SIG-M5 (cell line): ENCODE data around the gene LIMS3.
"Not testable (repeated sequence)": the region's sequence is repeated elsewhere in the genome, so short reads cannot be mapped to it uniquely, and the experiment has no call there.

ENCODE experiments used
- DNase-seq: peaks from one replicate; lab custom pipeline; 2025; lab: John Stamatoyannopoulos, UW

LIMS3 gene

DNA sequence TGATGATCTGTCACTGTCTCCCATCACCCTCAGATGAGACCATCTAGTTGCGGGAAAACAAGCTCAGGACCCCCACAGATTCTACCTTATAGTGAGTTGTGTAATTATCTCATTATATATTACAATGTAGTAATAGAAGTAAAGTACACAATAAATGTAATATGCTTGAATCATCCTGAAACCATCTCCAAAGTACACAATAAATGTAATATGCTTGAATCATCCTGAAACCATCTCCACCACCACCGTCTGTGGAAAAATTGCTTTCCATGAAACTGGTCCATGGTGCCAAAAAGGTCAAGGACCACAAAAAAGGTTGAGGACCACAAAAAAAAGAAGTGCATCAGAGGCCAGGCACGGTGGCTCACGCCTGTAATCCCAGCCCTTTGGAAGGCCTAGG lies 29.3 kb downstream of the LIMS3 start:
- DNase-seq, result not testable (repeated sequence)

DNA sequence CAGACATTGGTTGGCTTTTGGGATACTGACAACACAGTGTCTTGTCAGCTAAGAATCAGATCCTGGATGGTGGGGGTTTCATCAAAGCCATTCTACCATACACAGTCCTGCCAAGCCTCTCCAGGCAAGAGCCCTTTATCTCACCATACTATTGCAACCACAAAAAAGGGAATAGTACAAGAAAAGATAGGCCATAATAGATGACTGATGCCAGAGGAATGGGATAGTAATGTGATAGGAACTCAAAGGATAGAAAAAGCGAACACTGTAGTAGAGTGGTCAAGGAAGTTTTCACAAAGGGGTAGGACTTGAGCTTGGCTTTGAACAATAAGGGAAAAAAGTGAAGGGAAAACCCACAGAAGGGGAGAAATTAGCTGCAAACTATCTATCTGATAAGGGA lies 30.7 kb downstream of the LIMS3 start:
- DNase-seq, result not testable (repeated sequence)

GRCh38 chr2:109936534-109936933 lies 38.0 kb downstream of the LIMS3 start:
- not testable (repeated sequence) for DNase-seq

DNA sequence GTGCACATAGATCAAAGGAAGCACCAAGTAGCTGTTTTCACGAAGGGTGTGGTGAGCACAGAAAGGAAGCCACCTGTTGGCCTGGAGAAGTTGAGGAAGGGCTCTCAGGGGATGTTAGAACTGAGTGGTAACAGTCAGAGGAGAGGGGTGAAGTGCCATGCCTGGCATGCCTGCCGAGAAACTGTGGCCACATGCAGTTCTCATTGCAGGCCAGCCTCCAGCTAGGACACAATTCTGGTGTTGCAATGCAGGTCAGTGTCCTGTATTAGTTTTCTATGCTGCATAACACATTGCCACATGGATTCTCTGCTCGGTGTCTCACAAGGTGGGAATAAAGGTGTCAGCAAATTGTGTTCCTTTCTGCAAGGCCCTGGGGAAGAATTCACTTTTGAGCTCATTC lies 46.9 kb downstream of the LIMS3 start:
- DNase-seq, result not testable (repeated sequence)

GRCh38 chr2:109947262-109947958 lies 48.9 kb downstream of the LIMS3 start:
- DNase-seq, result not testable (repeated sequence)

GRCh38 chr2:109947959-109948520 lies 49.6 kb downstream of the LIMS3 start:
- DNase-seq, result not testable (repeated sequence)

DNA sequence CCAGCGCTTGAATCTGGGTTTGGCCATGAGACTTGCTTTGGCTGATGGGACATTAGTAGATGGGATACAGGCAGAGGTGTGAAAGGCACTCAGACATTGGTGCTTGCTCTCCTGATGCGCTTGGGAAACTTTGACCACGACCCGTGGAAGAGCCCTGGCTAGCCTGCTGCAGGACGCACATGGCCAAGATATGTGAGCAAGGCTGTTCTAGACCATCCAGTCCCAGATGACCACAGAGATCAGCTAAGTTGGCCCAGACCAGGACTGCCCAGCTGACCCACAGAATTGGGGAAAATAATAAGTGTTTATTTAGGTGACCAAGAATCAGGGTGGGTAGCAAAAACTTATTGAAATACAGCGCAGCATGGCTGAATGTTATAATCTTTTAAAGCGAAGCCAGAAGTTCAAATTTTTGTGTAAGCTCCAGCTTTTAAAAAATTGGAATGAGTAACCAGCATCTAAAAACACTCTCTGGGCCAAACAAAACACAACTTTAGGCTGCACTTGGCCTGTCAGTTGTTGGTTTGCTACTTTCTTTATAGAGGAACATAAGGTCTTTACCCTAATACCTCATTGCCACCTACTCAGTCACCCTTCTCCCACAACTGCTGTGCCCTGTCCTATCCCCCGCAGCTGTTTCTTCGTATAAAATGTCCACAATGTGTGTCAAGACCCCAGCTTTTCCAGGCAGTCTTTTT lies 51.8 kb downstream of the LIMS3 start:
- DNase-seq, result not testable (repeated sequence)

GRCh38 chr2:109963942-109964341 lies 65.5 kb downstream of the LIMS3 start:
- DNase-seq, result not testable (repeated sequence)

DNA sequence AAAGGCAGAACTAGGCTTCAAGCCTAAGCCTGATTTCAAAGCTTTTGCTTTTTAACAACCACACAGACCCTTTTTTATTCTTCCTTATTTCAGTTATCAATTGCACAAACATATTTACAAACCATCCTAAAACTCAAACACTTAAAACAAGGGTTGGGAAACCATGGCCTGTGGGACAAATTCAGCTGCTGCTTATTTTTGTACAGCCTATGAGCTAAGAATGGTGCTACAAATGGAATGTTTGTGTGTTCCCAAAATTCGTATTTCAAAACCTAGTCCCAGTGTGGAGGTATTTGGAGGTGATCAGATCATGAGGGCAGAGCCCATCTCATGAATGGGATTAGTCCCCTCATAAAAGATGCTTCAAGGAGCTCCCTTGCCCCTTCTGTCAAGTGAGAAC lies 67.0 kb downstream of the LIMS3 start:
- DNase-seq, result not testable (repeated sequence)

DNA sequence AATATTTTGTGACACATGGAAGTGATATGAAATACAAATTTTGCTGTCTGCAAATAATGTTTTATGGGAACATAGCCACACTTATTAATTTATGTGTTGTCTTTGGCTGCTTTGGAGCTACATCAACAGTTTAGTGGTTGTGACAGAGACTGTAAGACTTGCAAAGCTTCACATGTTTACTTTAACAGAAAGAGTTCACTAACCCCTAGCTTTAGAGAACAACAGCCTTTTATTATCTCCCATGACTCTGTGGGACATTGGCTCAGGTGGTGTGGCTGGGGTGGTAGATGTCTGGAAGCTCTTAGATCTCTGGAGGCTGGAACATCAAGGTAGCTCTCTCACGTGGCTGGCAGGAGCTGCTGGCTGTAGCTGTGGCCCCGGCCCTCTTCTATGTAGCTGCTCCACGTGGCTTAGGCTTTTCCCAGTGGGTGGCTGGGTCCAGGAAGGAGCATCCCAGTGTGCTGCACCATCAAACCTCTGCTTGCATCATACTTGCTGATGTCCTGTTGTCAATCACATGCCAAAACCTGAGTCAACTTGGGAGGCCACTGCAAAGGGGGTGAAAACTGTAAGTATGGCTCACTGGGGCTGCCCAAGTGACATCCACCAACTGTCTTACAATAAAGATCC lies 67.7 kb downstream of the LIMS3 start:
- DNase-seq, result not testable (repeated sequence)

DNA sequence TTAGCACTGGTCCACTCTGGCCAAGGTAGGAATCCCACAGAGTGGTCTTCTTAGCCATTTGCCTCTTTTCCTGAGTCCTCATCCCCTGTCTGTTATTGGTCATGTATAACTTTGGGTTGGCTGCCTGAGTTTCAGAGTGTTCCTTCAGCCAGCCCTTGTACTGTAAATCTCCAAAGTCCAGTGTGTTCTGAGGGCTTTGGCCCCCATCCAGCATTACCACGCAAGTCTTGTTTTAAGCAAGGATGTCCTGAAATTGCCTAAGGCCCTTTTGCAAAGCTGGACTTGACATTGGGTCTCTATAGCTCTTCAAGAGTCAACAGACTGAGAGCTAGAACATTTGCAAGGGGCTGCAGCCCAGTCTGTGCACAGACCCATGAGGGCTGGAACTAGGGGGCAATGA lies 68.4 kb downstream of the LIMS3 start:
- DNase-seq, result not testable (repeated sequence)

- not testable (repeated sequence) for DNase-seq
Measured at GRCh38 chr2:109969864-109970263, 71.4 kb downstream of the LIMS3 start.

DNA sequence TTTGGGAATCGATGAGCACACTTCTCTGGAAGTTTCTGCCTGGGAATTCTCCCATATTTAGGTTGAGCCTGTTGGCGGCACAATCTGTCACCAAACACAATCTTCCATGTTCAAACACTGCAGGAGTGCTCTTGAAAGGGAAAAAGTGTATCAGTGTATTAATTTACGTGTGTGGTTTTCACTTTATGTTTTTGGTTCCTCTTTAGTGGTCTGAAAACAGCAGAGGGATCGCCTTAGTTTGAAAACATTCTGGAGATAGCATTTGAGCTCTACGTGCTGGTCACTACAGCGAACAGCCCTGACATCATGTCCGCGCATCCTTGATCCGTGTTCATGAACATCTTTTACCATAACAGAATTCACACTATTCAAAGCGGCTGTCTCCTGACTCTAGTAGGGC lies 73.2 kb downstream of the LIMS3 start:
- not testable (repeated sequence) for DNase-seq
